Esophagus squamous epithelium (tissue), 4 donors: ENCODE data around the gene MSX1. TPM values are rescaled to one million over a fixed set of nuclear protein-coding genes. Genes with fewer than 3 reads are reported as not detected.

Source experiments
- total RNA-seq, 4 donors: library from RNA; depleted of rRNA; stranded (reverse); fragments of >200 nt; gene quantifications; one replicate each; pipeline ENCODE4 v1.1.0, GENCODE V29; 2016

MSX1 gene
- total RNA-seq, 4 donors from 2014 or later = 0.76 to 1.4 TPM; not detected in 2

Other genes starting within 250 kb of the MSX1 start
- 1 to 10 TPM in 2 of 4 donors, not detected in 2; 1.0 to 2.5 TPM for gene CYTL1, start 159.8 kb downstream of the MSX1 start, total RNA-seq
- gene STK32B, start 191.8 kb downstream of the MSX1 start, total RNA-seq = 1 to 10 TPM in 1 of 4 donors, under 1 TPM in 2, not detected in 1; 0.09 to 3.2 (median 0.38) TPM